Spleen (tissue), 7 donors: ENCODE data around the gene KIF20A.

Experiments used
- POLR2A ChIP-seq, 3 donors: fragments of 450-650 bp; IDR thresholded peaks; one replicate each; pipeline ENCODE4 v1.5.1; 2017; ENCODE audit warnings: antibody characterized with exemption in 3 of 3, mild to moderate bottlenecking in 1 of 3
- POLR2AphosphoS5 ChIP-seq, 3 donors: sonication (generic); formaldehyde crosslinking; IDR thresholded peaks; one replicate each; pipeline ENCODE4 v1.5.1; 2017; ENCODE audit warnings: antibody characterized with exemption in 3 of 3
- TF ChIP-seq, protein P1 (sequence below), 11 experiments: fragments of 200-600 bp in 7 of 11; fragments of 450-650 bp in 4 of 11; sonication (generic) in 4 of 11; IDR thresholded peaks in 8 of 11; conservative IDR thresholded peaks in 3 of 11; 1 replicate in 7 of 11; 2 replicates in 4 of 11; pipeline versions ENCODE4 v1.4.0 to v1.8.0; 2016 to 2021; ENCODE audit warnings: antibody characterized with exemption in 11 of 11, inconsistent platforms in 4 of 11, mild to moderate bottlenecking in 1 of 11
- donor health status: DM: no; HTN: no; CAD: no; lungs with moderate emphysema.
- donor health status: DM: no; HTN: no; CAD: no.
- donor health status: DM: no; HTN: no; CAD: no.

DNA sequence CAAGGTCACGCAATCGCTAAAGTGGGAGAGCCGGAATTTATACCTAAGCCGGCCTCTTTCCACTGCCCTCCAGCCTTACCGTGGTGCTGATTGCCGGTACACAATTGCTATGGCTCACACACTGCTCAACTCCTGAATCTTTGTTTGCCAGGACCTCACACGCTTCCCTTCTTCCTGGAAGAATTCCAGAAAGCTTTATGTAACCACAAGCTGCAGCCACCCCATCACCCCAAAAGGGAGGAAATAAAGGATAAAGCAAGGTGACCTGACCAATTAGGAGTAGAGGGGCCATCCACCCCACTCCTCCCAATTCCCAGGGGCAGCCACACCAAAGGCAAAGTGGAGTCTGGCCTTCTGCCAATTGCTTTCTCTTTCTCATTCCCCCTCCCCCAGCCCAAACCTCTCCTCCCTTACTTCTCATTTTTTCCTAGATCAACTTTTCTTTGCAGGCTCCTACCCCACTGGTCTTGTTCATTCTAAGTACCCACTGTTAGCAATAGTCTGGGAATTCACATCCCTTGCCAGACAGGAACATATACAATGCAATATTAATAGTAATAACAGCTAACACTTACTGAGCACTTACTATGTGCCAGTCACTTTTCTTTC is 52.2 kb downstream of the KIF20A start:
- TF ChIP-seq, protein P1, sequence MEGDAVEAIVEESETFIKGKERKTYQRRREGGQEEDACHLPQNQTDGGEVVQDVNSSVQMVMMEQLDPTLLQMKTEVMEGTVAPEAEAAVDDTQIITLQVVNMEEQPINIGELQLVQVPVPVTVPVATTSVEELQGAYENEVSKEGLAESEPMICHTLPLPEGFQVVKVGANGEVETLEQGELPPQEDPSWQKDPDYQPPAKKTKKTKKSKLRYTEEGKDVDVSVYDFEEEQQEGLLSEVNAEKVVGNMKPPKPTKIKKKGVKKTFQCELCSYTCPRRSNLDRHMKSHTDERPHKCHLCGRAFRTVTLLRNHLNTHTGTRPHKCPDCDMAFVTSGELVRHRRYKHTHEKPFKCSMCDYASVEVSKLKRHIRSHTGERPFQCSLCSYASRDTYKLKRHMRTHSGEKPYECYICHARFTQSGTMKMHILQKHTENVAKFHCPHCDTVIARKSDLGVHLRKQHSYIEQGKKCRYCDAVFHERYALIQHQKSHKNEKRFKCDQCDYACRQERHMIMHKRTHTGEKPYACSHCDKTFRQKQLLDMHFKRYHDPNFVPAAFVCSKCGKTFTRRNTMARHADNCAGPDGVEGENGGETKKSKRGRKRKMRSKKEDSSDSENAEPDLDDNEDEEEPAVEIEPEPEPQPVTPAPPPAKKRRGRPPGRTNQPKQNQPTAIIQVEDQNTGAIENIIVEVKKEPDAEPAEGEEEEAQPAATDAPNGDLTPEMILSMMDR (IDR thresholded peaks at IDR 0.05 in 8 of 11, conservative IDR thresholded peaks at IDR 0.05 in 3 of 11): no peak
- no peak for TF ChIP-seq POLR2AphosphoS5 (IDR thresholded peaks at IDR 0.05)
- no peak for TF ChIP-seq POLR2A (IDR thresholded peaks at IDR 0.05)
